ENCODE data around the gene IFI30.

IFI30 gene

DNA sequence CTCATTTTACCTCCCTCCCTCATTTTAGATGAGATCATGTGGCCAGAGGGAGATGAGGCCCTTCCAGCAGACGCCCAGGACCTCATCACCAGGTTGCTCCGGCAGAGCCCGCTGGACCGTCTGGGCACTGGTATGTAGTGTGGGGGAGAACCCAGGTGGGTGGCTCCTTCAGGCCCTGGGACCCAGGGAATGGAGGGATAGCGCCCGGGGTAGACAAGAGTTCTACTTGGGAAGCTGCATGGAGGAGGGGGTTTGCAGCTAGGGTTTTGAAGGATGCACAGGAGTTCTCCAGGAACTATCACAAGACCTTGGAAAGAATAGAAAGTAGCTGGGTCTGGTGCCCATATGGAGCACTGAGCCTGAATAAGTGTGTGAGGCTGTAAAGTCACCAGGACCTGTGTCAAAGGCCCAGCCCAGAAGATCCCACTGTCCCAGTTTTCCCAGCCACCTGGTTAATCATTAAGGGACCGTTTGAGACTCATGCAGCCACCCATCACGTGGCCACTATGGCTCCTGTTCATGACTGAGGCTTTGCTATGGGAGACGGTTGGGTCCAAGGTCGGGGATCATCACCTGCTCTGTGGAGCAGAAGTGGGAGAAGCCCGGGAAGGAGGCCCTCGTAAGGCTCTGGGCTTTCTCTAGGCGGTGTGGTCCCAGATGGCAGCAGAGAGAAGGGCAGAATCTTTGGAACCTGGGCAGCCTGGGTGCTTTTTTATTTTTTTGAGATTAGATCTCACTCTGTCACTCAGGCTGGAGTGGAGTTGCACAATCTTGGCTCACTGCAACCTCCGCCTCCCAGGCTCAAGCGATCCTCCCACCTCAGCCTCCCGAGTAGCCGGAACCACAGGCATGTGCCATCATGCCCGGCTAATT is 37.7 kb upstream of the IFI30 start:
- TF ChIP-seq CTCF (IDR thresholded peaks at IDR 0.05), result no peak

GRCh38 chr19:18137242-18137641 is 36.4 kb upstream of the IFI30 start:
- no peak for TF ChIP-seq CTCF (IDR thresholded peaks at IDR 0.05)

DNA sequence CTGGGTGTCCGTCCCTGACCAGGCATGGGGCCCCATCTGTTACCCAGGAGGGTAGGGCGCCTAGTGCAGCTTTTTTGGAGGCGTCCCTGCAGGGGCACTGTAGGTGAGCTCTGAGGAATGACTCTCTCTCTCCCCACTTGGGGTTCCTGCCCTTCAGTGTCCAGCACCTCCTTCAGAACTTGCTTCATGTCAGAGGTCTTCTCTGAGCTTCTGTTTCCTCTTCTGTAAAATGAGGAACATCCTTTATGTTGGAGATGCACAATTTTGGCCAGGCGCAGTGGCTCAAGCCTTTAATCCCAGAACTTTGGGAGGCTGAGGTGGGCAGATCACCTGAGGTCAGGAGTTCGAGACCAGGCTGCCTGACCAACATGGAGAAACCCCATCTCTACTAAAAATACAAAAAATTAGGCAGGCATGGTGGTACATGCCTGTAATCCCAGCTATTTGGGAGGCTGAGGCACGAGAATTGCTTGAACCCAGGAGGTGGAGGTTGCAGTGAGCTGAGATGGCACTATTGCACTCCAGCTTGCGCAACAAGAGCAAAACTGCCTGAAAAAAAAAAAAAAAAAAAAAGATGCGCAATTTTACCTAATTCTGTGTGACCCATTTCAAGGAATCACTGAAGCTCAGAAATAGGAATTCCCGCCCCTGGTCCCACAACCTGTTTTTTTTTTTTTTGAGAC is 35.8 kb upstream of the IFI30 start:
- TF ChIP-seq CTCF (IDR thresholded peaks at IDR 0.05), result no peak

- TF ChIP-seq CTCF (IDR thresholded peaks at IDR 0.05), result no peak
Measured at GRCh38 chr19:18140473-18140872, 33.1 kb upstream of the IFI30 start.

DNA sequence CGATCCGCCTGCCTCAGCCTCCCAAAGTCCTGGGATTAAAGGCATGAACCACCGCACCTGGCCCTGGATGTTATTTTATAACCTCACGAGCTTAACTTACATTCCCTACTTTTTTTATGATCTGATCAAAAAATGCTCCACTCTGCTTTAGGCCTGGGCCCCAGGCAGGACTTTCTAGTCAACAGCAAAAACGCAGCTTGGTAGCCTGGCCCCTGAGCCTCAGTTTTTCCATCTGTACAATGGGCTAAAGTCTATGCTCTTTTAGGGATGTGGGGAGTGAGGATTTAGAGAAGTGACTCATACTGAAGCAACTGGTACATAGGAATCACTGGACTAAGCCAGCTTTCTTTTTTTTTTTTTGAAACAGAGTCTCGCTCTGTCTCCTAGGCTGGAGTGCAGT is 32.6 kb upstream of the IFI30 start:
- no peak for TF ChIP-seq CTCF (IDR thresholded peaks at IDR 0.05)

GRCh38 chr19:18143902-18144301 is 29.7 kb upstream of the IFI30 start:
- no peak for TF ChIP-seq CTCF (IDR thresholded peaks at IDR 0.05)

GRCh38 chr19:18144361-18144760 is 29.3 kb upstream of the IFI30 start:
- no peak for TF ChIP-seq CTCF (IDR thresholded peaks at IDR 0.05)

Measured in LNCAP (cell line).